Measurements from ENCODE around the gene ENDOG.

Gene ENDOG

DNA sequence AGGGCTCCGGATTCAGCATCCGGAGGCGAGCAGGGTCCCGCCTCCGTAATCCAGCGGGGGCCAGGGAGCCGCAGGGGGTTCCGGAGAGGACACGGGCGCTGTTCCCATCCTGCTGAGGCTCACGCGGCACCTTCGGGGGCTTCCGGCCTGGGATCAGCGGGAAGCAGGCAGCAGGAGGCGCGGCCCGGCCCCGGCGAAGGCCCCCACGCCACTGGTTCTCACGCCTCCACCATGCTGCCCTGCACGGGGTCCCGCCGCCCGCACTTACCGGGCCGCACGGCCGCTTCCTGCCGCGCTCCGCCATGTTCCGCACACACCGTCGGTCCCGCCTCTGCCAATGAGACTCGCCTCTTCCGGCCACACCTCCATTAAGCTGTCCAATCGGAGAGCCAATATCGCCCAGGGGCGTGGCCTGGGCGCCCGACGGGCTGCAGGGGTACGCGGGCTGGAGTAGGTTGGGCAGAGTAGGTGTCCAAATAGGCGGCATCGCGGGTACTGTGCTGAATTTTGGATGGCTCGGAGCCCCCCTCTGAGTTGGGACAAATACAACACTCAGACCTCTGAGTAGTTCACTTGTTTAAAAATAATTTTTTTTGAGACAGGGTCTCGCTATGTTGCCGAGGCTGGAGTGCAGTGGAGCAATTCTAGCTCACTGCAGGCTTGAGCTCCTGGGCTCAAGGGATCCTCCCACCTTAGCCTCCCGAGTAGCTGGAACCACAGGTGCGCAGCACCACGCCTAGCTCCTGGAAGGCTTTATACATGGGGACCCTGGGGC is 11.4 kb downstream of the ENDOG start, which contains the start of gene SPOUT1:
SPOUT1 (minus strand) TSS at position 318 of the 775 bp plus-strand sequence; CDS start at position 304, 14 bp downstream.
- TF ChIP-seq, protein P1, sequence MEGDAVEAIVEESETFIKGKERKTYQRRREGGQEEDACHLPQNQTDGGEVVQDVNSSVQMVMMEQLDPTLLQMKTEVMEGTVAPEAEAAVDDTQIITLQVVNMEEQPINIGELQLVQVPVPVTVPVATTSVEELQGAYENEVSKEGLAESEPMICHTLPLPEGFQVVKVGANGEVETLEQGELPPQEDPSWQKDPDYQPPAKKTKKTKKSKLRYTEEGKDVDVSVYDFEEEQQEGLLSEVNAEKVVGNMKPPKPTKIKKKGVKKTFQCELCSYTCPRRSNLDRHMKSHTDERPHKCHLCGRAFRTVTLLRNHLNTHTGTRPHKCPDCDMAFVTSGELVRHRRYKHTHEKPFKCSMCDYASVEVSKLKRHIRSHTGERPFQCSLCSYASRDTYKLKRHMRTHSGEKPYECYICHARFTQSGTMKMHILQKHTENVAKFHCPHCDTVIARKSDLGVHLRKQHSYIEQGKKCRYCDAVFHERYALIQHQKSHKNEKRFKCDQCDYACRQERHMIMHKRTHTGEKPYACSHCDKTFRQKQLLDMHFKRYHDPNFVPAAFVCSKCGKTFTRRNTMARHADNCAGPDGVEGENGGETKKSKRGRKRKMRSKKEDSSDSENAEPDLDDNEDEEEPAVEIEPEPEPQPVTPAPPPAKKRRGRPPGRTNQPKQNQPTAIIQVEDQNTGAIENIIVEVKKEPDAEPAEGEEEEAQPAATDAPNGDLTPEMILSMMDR (IDR thresholded peaks at IDR 0.05; ENCODE audit: insufficient read depth, low read depth, low read length, missing control alignments), result no peak
- peak within 1 kb of the TSS; percentile 81 for H3K4me3 ChIP-seq (ENCODE audit: low read length)
- DNase-seq (ENCODE audit: low read depth), result peak; percentile 95

DNA sequence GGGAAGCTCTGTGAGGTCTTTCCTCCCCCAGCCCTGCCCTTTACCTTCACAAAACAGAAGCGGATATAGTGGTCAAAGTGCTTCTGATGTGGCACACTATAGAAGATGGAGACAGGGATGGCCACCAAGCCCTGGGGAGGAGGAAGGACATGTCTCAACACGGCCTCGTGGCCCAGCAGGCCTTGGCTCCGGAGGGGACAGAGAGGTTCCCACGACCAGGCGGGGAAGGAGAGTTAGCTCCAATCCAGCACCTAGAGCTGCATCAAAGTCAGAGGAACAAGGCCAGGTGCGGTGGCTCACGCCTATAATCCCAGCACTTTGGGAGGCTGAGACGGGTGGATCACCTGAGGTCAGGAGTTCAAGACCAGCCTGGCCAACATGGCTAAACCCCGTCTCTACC is 15.4 kb downstream of the ENDOG start:
- TF ChIP-seq, protein P1 (IDR thresholded peaks at IDR 0.05; ENCODE audit: insufficient read depth, low read depth, low read length, missing control alignments), result no peak
- no peak for DNase-seq (ENCODE audit: low read depth)
- H3K4me3 ChIP-seq (ENCODE audit: low read length), result no peak overlapping the region

DNA sequence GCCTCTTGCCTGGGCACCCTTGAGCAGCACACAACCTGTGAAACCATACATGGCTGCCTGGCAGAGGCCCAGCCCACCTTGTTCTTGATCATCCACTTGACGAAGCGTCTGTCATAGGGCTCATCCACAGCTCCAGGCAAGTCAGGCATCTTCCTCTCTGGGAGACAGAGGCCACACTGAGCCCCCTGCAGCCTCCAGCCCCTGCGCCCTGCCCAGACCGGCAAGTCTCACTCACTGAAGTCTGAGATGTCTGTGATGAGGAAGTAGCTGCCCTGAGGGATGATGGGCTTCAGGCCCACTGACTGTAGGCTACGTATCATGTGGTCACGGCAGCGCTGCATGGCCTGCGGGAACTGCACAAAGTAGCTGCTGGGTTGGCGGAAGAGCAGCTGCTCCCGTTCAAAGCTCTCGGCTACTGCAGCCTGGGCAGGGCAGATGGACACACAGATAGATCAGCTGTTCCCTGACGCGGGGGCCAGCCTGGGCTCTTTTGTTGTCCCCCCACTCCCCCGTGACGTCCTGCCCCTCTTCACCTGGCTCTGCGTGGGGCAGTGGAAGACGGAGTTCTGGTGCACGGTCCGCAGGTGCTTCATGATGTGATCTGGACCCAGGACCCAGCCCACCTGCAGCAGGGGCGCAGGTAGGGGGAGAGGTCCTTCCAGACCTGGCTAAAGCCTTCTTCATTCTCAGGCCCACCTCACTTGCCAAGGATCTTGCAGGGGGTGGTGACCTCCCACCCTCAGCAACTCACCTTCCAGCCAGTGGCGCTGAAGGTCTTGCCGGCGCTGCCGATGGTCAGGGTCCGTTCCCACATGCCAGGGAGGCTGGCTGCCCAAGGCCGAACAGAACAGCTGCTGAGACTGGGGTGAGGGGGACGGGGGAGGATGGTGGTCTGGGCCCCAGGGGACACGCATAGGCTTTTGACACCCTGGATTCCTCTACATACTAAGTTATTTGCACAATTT is 17.2 kb downstream of the ENDOG start:
- DNase-seq (ENCODE audit: low read depth), result no peak
- TF ChIP-seq, protein P1 (IDR thresholded peaks at IDR 0.05; ENCODE audit: insufficient read depth, low read depth, low read length, missing control alignments), result no peak
- H3K4me3 ChIP-seq (ENCODE audit: low read length), result no peak overlapping the region

DNA sequence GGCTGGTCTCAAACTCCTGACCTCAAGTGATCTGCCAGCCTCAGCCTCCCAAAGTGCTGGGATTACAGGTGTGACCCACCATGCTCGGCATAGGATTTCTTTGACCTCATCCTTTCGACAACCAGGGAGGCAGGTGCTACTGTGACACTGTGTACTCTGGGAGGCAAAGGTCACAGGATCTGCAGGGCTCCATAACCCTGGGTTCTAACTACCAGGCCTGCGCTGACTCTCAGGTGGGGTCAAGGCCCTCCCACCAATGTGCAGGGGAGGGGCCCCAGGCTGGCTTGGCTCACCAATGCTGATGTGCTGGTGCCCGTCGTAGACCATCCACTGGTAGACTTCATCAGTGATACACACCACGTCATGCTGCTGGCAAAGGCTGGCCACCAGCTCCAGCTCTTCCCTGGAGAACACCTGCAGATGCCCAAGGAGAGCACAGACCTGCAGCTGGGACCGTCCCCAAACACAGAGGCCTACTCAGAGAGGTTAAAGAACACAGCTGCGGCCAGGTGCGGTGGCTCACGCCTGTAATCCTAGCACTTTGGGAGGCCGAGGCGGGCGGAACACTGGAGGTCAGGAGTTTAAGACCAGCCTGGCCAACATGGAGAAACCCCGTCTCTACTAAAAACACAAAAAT is 18.3 kb downstream of the ENDOG start:
- TF ChIP-seq, protein P1 (IDR thresholded peaks at IDR 0.05; ENCODE audit: insufficient read depth, low read depth, low read length, missing control alignments), result no peak
- DNase-seq (ENCODE audit: low read depth), result no peak
- H3K4me3 ChIP-seq (ENCODE audit: low read length), result no peak overlapping the region

DNA sequence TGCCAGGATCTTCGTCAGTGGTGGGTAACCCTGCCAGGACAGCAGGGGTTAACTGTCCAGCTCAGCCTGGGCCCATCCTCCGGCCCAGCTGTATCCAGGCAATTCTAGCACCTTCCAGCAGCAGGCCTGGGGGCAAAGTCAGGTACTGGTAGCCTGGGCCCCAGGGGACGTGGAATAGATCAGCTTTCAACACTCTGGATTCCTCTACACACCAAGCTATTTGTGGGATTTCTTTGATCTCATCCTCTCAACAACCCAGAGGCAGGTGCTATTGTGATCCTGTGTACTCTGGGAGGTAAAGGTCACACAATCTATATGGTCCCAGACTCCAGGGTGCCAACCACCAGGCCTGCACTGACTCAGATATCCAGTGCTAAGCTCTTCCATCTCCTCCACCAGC is 20.0 kb downstream of the ENDOG start:
- TF ChIP-seq, protein P1 (IDR thresholded peaks at IDR 0.05; ENCODE audit: insufficient read depth, low read depth, low read length, missing control alignments), result no peak
- no peak overlapping the region for H3K4me3 ChIP-seq (ENCODE audit: low read length)
- DNase-seq (ENCODE audit: low read depth), result no peak

DNA sequence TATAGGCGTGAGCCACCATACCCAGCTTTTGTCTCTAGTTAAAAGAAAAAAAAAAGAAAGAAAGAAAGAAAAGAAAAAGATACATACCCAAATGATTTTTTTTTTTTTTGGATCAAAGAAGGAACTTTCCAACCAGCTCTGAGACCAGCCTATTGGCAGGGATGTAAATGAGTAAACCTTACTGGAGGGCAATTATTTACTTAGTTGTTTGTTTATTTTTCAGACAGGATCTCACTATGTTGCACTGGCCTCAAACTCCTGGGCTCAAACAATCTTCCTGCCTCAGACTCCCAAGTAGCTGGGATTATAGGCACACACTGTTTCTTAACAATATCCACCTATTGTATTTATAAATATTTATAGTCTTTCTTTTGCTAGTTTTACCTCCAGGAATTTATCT is 22.2 kb downstream of the ENDOG start:
- no peak overlapping the region for H3K4me3 ChIP-seq (ENCODE audit: low read length)
- TF ChIP-seq, protein P1 (IDR thresholded peaks at IDR 0.05; ENCODE audit: insufficient read depth, low read depth, low read length, missing control alignments), result no peak
- no peak for DNase-seq (ENCODE audit: low read depth)

Data from epithelial cell of esophagus (primary cell).